ENCODE data around the gene DEPDC5. TPM values are rescaled to one million over a fixed set of nuclear protein-coding genes. Genes with fewer than 3 reads are reported as not detected.

The DEPDC5 gene
- total and polyA plus RNA-seq, 2 of the 8 experiments (the other 6 are each of a cell fraction or from before 2014, with no cell fraction given) = 18.3 to 26.5 TPM

- no peak overlapping the region for H3K4me3 ChIP-seq (ENCODE audit: extremely low read depth in 1 of 4, insufficient read depth in 2 of 4, low read depth in 3 of 4, low read length in 4 of 4)
- DNase-seq (ENCODE audit: low read depth in 1 of 2, low spot score in 2 of 2) = no peak
- 93% methylated on average over 10 of the region's 10 CpGs; no CpG with 5 or more reads in 1 of the 2 experiments for WGBS, 2 experiments (ENCODE audit: extremely low coverage in 1 of 2, insufficient coverage in 1 of 2, insufficient read length in 1 of 2, insufficient replicate concordance in 2 of 2, low coverage in 1 of 2, low lambda C conversion rate in 2 of 2, missing lambda C conversion rate in 1 of 2)
- TF ChIP-seq RXRA (IDR thresholded peaks at IDR 0.05; ENCODE audit: insufficient read depth, low read depth, low read length) (no peak), GTF2F1 (IDR thresholded peaks at IDR 0.05; ENCODE audit: borderline replicate concordance, low read depth, low read length) (no peak), SIRT6 (IDR thresholded peaks at IDR 0.05; ENCODE audit: low read length) (no peak), SIX5 (IDR thresholded peaks at IDR 0.05; ENCODE audit: low read depth, low read length) (no peak), SIN3A (conservative IDR thresholded peaks at IDR 0.05 in 1 of 2, IDR thresholded peaks at IDR 0.05 in 1 of 2; ENCODE audit: low read depth in 1 of 2, low read length in 2 of 2) (no peak), SP1 (IDR thresholded peaks at IDR 0.05; ENCODE audit: low read depth, low read length) (no peak), POLR2A (IDR thresholded peaks at IDR 0.05; ENCODE audit: control extremely low read depth in 1 of 2, low read depth in 2 of 2, low read length in 2 of 2) (no peak), E2F6 (IDR thresholded peaks at IDR 0.05) (no peak), HDAC2 (IDR thresholded peaks at IDR 0.05; ENCODE audit: borderline replicate concordance in 1 of 2, low read depth in 2 of 2, low read length in 2 of 2) (no peak), BACH1 (IDR thresholded peaks at IDR 0.05; ENCODE audit: low read length) (no peak), ATF2 (IDR thresholded peaks at IDR 0.05; ENCODE audit: low read length) (no peak)
Measured at GRCh38 chr22:31905356-31905755, 151.5 kb downstream of the DEPDC5 start.

More at GRCh38 chr22:31905356-31905755, 151.5 kb downstream of the DEPDC5 start:
- no peak overlapping the region for H4K91ac ChIP-seq (replicated peaks; ENCODE audit: insufficient read length, low read length)
- CTCF ChIA-PET (ENCODE audit: partially characterized antibody) = no interaction called here
- no peak overlapping the region for H2BK20ac ChIP-seq (ENCODE audit: low read length)
- H3K36me3 ChIP-seq (ENCODE audit: control insufficient read depth in 2 of 4, insufficient read depth in 4 of 4, low read length in 3 of 4) = peaks cover 0 to 7% (median 2%) of the 10 kb centered on the region in 4 experiments; a peak in 1 of 8 replicates
- H2BK120ac ChIP-seq (replicated peaks; ENCODE audit: low read depth, low read length) = no peak overlapping the region
- no peak overlapping the region for H3K56ac ChIP-seq (replicated peaks; ENCODE audit: insufficient read length, low read depth, low read length)
- H3K27ac ChIP-seq (ENCODE audit: low read depth, low read length) = no peak overlapping the region
- H4K20me1 ChIP-seq (replicated peaks in 1 of 2; ENCODE audit: control insufficient read depth in 1 of 2, insufficient read depth in 2 of 2, low read length in 2 of 2) = no peaks in the 10 kb centered on the region
- no peak overlapping the region for H3K18ac ChIP-seq (ENCODE audit: extremely low read depth, low read length)
- no peak for FAIRE-seq
- no peak overlapping the region for H4K8ac ChIP-seq (ENCODE audit: extremely low read depth, insufficient read depth, low read length)
- no peak overlapping the region for H2BK12ac ChIP-seq (ENCODE audit: low read depth, low read length)
- no peak overlapping the region for H2BK5ac ChIP-seq (ENCODE audit: low read depth, low read length)
- no peaks in the 10 kb centered on the region for H3K79me2 ChIP-seq (ENCODE audit: control insufficient read depth in 1 of 2, insufficient read depth in 2 of 2, low read length in 2 of 2)
- no peaks in the 10 kb centered on the region for H3K4me1 ChIP-seq (replicated peaks in 1 of 4; ENCODE audit: control insufficient read depth in 3 of 4, insufficient read depth in 4 of 4, low read length in 3 of 4)
- H3K27me3 ChIP-seq (replicated peaks in 1 of 4; ENCODE audit: control insufficient read depth in 3 of 4, extremely low read depth in 1 of 4, insufficient read depth in 3 of 4, low read length in 3 of 4) = no peaks in the 10 kb centered on the region
- H3K79me1 ChIP-seq (ENCODE audit: low read depth, low read length) = no peaks in the 10 kb centered on the region
- no peak overlapping the region for H4K5ac ChIP-seq (ENCODE audit: insufficient read length, low read depth, low read length)
- H3K9ac ChIP-seq (replicated peaks in 1 of 4; ENCODE audit: extremely low read depth in 1 of 4, low read depth in 3 of 4, low read length in 3 of 4) = no peak overlapping the region
- H3K4me2 ChIP-seq (ENCODE audit: insufficient read depth in 1 of 2, low read depth in 2 of 2, low read length in 2 of 2) = no peak overlapping the region
- POLR2A ChIA-PET (ENCODE audit: partially characterized antibody) = interaction anchor here (0.9 kb wide), 1 partner anchor 17 kb away, joined by 3 read pairs; no protein-coding TSS in a partner anchor
- no peaks in the 10 kb centered on the region for H3K9me3 ChIP-seq (ENCODE audit: insufficient read depth in 2 of 2, low read depth in 1 of 2, low read length in 1 of 2)
- H2AK5ac ChIP-seq (ENCODE audit: low read depth, low read length) = no peak overlapping the region
- no peak overlapping the region for H3K14ac ChIP-seq (ENCODE audit: insufficient read length)
- no peak overlapping the region for H3K23ac ChIP-seq (ENCODE audit: insufficient read length)
- H3K4ac ChIP-seq (replicated peaks; ENCODE audit: insufficient read length, low read depth, low read length) = no peak overlapping the region
- H2BK15ac ChIP-seq (ENCODE audit: low read length) = no peak overlapping the region
- H3K23me2 ChIP-seq (ENCODE audit: low read depth, low read length) = peaks cover 4% of the 10 kb centered on the region; the same call in 1 of the 2 replicates
- H2AFZ ChIP-seq (ENCODE audit: low read length) = no peak overlapping the region
